ENCODE measurements around the gene LRP2.
"Not testable (repeated sequence)": the region's sequence is repeated elsewhere in the genome, so short reads cannot be mapped to it uniquely, and the experiment has no call there.

Gene LRP2

GRCh38 chr2:169345486-169346437 lies 16.6 kb downstream of the LRP2 start:
- no peak for DNase-seq

GRCh38 chr2:169344736-169345485 lies 17.4 kb downstream of the LRP2 start:
- DNase-seq = no peak

GRCh38 chr2:169343202-169343601 lies 19.1 kb downstream of the LRP2 start:
- DNase-seq = no peak

- no peak for DNase-seq
These were observed 22.7 kb downstream of the LRP2 start for GRCh38 chr2:169339657-169340056.

GRCh38 chr2:169336695-169337094 lies 25.6 kb downstream of the LRP2 start:
- no peak for DNase-seq

- DNase-seq = no peak
These were observed 31.7 kb downstream of the LRP2 start for GRCh38 chr2:169330555-169331198.

GRCh38 chr2:169329688-169330554 lies 32.4 kb downstream of the LRP2 start:
- DNase-seq = no peak

- no peak for DNase-seq
These were observed 33.5 kb downstream of the LRP2 start for GRCh38 chr2:169328785-169329184.

GRCh38 chr2:169327837-169328236 lies 34.5 kb downstream of the LRP2 start:
- DNase-seq = not testable (repeated sequence)

GRCh38 chr2:169325886-169326285 lies 36.4 kb downstream of the LRP2 start:
- DNase-seq = not testable (repeated sequence)

GRCh38 chr2:169324581-169325260 lies 37.6 kb downstream of the LRP2 start:
- no peak for DNase-seq

- no peak for DNase-seq
These were observed 38.5 kb downstream of the LRP2 start for GRCh38 chr2:169323841-169324240.

GRCh38 chr2:169320561-169320960 lies 41.8 kb downstream of the LRP2 start:
- no peak for DNase-seq

- DNase-seq = no peak
These were observed 47.0 kb downstream of the LRP2 start for GRCh38 chr2:169315357-169315756.

- DNase-seq = not testable (repeated sequence)
These were observed 54.0 kb downstream of the LRP2 start for GRCh38 chr2:169308349-169308748.

- DNase-seq = not testable (repeated sequence)
These were observed 57.6 kb downstream of the LRP2 start for GRCh38 chr2:169304689-169305088.

GRCh38 chr2:169303579-169304305 lies 58.6 kb downstream of the LRP2 start:
- no peak for DNase-seq

- no peak for DNase-seq
These were observed 60.0 kb downstream of the LRP2 start for GRCh38 chr2:169302364-169302763.

GRCh38 chr2:169301596-169302335 lies 60.6 kb downstream of the LRP2 start:
- no peak for DNase-seq
